ENCODE measurements around the gene SPATA46.

The SPATA46 gene

DNA sequence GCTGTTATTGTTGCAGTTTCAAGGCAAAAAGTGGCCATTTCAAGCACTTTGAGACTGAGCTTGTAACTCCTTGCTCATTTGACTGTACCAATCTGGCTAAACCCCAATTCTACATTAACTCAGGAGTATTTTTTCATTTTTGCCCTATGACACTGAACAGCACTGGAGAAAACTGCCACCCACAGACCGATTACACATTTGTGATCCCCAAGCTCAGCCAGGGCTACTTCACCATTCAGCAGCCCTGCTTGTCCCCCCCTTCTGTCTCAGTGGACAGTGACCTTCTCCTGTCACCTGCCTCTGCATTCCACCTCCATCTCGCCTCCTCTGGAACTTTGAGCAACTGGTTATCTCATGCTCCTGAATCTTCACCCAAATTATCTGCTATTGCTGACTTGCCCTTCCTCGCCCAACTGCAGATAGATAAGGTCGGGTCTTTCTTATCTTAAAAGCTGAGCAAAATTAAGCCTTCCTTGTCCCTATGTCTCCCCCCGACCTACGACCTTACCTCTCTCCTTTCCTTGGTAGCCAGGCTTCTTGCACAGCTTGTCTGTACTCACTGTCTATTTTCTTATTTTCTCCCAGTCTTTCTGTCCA lies 25.3 kb downstream of the SPATA46 start:
- no peak for DNase-seq

DNA sequence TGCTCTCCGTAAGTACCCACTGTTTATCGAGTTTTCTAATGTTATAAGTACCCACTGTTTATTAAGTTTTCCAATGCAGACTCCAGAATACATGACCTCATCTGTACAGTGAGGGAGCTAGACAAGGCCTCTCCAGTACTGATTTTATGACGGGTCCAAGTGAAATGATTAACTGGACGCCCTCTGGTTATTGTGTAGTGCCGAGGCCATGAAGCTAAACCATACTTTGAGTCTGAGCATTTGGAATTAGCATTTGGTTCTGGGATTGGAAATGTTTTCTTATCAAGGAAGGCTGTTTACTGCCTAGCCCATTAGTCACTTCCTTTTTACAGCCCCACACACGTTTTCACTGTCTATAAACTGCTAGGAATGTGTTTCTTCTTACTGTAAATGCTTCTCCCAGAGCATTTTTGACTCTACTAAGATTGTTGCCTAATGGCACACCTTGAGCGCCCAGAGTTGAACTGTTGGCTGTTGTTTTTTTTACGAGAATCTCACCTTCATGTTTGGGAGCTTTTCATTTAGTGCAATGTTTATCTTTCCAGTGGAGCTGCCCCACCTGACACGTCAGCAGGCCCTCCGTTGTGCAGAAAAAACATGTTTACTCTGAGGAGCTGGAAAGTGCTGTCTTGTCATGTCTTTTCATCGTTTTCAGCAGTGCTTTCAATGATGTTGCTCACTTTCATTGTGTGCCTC lies 26.9 kb downstream of the SPATA46 start:
- no peak for DNase-seq

DNA sequence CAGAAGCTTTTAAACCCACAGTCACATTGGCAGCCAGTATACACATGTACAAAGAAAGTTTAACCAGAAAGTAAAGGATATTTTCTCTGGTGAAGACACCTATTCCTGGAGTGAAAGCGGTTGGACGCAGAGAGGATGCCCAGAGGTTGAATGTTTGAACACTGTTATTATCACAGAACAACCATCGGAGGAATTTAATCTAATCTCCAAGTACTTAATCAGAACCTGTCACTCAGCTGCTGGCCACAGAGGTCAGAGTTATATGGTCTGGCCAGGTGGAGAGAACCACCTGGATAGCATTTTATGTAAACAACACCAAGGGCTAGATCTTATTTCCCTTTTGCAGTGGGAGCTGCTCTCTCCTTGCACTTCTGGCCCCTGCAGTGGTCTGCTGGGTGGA lies 29.4 kb downstream of the SPATA46 start:
- DNase-seq, result no peak

DNA sequence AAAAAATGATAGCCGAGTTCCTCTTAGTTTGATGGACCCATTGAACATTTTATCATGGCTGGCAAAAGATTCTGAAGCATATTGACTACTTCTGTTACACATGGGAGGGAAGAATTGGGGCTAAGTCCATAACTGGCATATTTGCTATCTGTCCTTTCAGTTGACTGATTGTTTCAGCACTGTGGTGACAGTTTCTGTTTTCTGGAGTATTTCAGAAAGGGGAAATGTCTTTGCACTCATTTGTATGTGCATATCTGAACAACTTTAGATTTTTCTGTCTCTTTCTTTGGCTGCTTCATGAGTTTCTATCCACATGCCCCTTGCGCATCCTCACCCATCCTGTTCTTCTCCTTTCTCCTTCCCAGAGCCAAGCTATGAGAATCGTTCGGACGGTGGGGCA lies 33.2 kb downstream of the SPATA46 start:
- no peak for DNase-seq

DNA sequence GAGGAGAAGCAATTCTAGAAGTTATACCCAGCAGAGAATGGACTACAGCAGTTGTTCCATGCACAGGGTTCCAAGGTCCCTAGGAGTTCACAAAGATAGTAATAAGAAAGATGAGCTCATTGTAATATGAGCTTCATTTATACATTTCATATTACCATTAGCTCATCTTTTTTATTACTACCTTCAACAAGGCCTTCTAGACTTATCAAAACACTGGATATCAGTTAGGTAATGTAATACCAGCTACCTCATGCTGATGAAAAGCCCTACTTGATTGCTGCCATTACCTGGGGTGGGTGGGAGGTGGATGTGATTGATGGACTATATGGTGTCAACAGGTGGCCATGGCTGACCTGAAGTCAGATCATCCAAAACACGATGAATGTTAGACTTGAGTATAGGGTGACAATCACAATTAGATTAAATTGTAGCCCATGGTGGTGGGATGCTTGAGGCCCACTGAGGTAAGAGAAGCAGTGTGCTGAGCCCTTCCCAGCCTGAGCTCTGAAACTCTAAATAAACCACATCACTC lies 34.1 kb downstream of the SPATA46 start:
- DNase-seq, result no peak

DNA sequence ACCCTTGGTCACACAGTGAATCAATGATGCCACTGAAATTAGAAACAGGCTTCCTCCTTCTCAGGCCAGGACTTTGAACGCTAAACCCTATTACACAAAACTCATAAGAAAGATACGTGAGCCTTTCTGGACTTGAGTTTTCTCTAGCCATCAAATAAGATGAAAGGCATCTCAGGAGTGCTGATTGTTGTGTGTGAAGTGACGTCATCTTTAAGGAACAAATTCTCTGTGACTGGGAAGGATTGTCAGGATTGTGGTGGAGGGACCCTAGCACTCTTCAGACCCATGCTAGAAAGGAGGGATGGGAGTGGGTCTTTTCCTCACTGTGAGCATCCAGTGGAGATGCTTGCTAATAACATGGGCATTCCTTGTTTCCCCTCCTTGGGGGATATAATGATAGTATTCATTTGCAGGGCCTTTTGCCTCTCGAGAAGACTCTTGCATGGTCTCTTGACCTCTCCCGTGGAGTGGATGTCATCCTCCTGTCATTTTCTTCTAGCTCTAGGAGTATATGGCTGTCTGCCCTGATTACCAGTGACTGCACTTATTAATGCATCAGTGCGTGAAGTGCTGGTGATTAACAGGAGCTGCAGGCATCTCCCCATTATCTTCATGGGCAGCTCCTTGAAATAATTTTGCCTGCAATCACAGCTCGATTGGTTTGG lies 39.9 kb downstream of the SPATA46 start:
- DNase-seq, result no peak

DNA sequence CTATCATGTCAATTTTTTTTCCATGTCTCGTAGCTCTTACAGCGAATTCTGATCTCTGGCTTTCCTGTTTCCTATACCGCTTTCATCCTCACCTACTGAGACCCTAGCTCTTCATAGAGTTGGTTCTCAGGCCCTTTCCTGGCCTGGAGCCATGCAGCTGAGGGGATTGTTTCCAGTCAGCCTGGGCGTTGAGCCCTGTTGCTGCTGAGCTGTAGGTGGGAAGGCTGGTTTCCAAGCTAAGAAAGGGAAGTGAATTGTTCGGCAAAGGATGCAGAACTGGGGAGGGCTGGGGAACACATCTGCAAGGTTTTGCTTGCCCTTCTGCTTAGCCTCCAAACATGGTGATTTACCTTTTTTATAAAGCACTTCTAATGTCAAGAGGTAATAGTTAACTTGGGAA lies 41.5 kb downstream of the SPATA46 start:
- no peak for DNase-seq

DNA sequence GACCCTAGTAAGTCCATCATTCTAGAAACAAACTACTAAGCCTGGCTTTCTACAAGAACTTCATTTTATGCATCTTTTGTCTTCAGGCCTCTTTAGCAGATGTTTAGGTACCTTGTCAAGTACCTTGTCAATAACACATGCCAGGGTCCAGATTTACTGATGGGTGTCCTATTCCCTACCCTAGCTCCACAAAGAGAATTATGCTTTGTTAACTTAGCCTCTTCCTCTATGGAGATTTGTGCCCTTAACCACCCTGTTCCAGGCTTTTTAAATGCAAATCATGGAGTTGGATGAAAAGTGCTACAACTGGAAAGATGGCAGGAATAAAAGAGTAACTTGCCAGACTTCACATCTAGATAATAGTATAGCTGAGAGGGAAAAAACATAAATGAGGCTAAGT lies 42.7 kb downstream of the SPATA46 start:
- DNase-seq, result no peak

DNA sequence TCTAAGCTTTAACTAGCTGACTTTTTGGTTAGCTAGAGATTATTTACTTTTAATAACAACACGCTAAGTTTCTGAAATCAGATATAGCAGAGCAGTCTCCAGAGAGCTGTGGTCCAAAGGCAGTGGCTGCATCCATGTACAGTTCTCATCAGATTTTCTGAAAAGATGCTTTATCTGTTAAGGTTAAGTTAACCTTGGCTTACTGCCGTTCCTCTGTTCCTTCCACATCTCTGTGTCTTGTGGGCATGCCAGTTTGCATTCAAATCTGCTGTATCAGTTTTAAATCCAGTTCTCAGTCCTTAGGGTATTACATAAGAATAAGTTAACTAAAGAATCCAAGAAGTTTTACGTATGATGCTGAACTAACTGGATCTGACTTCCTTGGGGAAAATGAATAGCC lies 46.8 kb downstream of the SPATA46 start:
- DNase-seq, result no peak

DNA sequence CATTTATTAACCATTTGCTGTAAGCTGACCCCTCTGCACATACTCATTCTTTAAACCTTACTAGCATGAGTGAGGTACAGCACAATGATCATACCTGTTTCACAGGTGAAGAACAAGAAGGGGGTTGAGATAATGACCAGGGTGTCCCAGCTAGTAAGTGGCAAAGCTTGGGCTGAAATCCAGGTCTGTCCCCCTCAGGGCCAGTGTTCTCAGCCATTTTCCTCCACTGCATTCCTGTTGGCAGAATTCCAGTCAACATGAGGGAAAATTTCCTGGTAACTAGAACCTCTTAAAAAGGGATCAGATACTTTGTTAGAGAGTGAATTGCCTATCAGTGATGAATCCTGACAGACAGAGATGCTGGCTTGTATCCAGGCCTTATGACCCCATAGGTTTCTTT lies 48.1 kb downstream of the SPATA46 start:
- no peak for DNase-seq

DNA sequence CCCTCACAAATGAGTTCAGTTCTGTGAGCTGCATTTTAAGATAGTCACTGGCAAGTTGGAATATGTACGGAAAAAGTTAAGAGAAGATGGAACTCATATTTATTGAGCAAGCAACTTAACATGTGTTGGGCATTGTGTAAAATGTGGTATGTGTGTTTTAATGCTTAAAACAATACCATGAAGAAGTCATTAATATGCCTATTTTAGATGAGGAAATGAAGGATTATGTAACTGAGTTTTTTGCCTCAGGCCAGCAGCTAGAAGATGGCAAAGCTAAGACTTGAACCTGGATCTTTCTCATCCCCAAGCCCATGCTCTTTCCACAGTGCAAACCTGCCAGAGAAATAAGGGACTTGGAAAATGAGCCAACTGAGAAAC lies 48.9 kb downstream of the SPATA46 start:
- no peak for DNase-seq

DNA sequence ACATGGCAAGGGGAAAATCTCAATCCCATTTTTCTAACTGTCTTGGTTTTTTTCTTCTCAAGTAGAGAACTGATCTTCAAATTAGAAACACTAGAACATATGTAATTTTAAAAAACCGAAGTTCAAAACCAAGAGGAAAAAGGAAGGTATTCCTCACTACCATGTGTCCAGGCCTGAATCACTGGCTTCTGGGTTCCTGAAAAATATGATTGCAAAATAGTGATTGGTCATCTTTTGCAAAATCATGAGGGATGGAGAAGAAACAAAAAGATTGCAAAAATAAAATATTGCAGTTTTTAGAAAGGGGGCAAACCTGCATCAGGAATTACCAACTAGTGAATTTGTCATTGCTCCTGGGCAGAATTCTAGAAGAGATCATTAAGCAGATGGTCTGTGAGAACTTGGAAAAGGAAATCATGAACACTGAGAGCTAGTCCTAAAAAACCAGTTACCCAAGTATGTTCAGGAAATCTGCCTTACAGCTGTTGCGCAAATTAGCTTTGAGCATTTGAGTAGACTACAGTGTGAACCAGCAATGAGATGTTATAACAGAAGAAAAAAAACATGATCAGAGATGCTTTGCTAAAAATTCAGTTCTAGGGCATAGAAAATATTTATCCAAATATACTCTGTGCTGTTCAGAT lies 49.4 kb downstream of the SPATA46 start:
- no peak for DNase-seq

DNA sequence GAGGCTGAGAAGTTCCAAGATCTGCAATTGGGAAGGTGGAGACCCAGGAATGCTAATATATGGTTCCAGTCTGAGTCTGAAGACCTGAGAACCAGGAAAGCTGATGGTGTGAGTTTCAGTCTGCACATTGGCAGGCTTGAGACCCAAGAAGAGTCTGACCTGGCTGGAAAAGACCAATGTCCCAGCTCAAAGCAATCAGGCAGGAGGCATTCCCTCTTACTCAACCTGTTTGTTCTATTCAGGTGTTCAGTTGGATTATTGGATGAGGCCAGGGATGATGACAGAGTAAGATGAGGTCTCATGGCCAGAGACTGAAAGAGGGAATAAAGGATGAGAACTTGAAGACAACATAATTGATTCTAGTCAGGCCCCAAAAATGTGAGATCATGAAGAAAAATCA lies 50.1 kb downstream of the SPATA46 start:
- no peak for DNase-seq

DNA sequence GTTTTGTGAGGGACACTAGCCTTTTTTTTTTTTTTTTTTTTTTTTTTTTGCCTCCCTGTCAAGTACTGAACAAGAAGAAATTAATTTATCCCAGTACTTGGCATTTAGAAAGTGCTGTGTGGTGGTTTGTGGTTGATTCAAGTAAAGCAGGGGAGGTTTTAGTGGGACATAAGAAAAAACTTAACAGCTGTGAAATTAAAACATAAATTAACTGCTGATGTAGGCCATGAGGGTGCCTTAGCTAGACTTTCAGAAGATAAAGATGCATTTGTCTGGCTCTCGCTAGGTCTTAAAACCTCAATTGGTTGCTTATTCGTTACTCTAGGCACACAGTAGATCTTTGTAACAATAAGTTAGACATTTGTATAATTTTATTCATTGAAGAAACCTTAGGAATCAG lies 52.3 kb downstream of the SPATA46 start:
- no peak for DNase-seq
